Endothelial cell of umbilical vein (primary cell): ENCODE data around the gene SLAMF6. TPM values are rescaled to one million over a fixed set of nuclear protein-coding genes. Genes with fewer than 3 reads are reported as not detected.

ENCODE experiments used
- BruUV-seq: library from RNA; stranded (reverse); fragments of 400-500 nt; replicated peaks from 2 replicates; lab custom pipeline; 2021; lab: Mats Ljungman, UMichigan
- CTCF ChIA-PET: fragments of 300-600, 350-600 bp; sonication (Branson Sonifier 250); formaldehyde crosslinking; loops from one replicate; lab custom pipeline; 2021; ENCODE audit warnings: antibody characterized with exemption, inconsistent platforms; lab: Charles Lee
- POLR2A ChIA-PET: fragments of 300-600, 350-600 bp; sonication (Branson Sonifier 250); formaldehyde crosslinking; loops from one replicate; lab custom pipeline; 2021; ENCODE audit warnings: antibody characterized with exemption, inconsistent platforms; lab: Charles Lee
- DNase-seq: peaks from one replicate; pipeline ENCODE4 v3.0.0-alpha.2; 2011; ENCODE audit warnings: low read depth, low spot score
- FAIRE-seq: peaks from 2 replicates; lab custom pipeline; 2011; peaks lifted over from hg19 to GRCh38; lab: Jason Lieb, UNC
- H2AFZ ChIP-seq: 2 replicates; pipeline ENCODE4 v1.6.0; 2012; ENCODE audit warnings: low read depth, low read length, control low read depth, inconsistent platforms
- H3K27ac ChIP-seq: 2 replicates; pipeline ENCODE4 v1.5.1; 2011; ENCODE audit warnings: low read depth, mild to moderate bottlenecking, control low read depth, low read length, moderate library complexity; ENCODE audit not compliant: insufficient read depth
- H3K27me3 ChIP-seq, 2 experiments: 2 replicates each; pipeline versions ENCODE4 v1.6.0 to v1.6.1; 2011; ENCODE audit warnings: low read length in 2 of 2, mixed read lengths in 1 of 2; ENCODE audit not compliant: control insufficient read depth in 2 of 2, insufficient read depth in 2 of 2
- H3K36me3 ChIP-seq, 2 experiments: 2 replicates in 1 of 2; 3 replicates in 1 of 2; pipeline ENCODE4 v1.5.1; 2011; ENCODE audit warnings: low read length in 2 of 2, mild to moderate bottlenecking in 1 of 2, moderate library complexity in 1 of 2; ENCODE audit not compliant: control insufficient read depth in 2 of 2, insufficient read depth in 2 of 2; ENCODE audit errors: extremely low read depth in 1 of 2
- H3K4me1 ChIP-seq: 3 replicates; pipeline ENCODE4 v1.5.1; 2011; ENCODE audit warnings: mild to moderate bottlenecking, low read length; ENCODE audit not compliant: control insufficient read depth, insufficient read depth; ENCODE audit errors: extremely low read depth
- H3K4me2 ChIP-seq: 2 replicates; pipeline ENCODE4 v1.6.1; 2011; ENCODE audit warnings: low read length, control low read depth, mixed read lengths; ENCODE audit not compliant: insufficient read depth
- H3K4me3 ChIP-seq, 3 experiments: fragments of 200-600 bp in 1 of 3; sonication (generic), shearing (Covaris generic) in 1 of 3; replicated peaks in 1 of 3; 2 replicates each; pipeline ENCODE4 v1.5.1; 2011 to 2016; ENCODE audit warnings: control low read depth in 3 of 3, low read length in 3 of 3, mild to moderate bottlenecking in 2 of 3, inconsistent platforms in 1 of 3, low read depth in 1 of 3, moderate library complexity in 1 of 3; ENCODE audit not compliant: insufficient read depth in 1 of 3
- H3K79me2 ChIP-seq: 2 replicates; pipeline ENCODE4 v1.6.0; 2012; ENCODE audit warnings: low read length, inconsistent platforms; ENCODE audit not compliant: control insufficient read depth, insufficient read depth
- H3K9ac ChIP-seq: replicated peaks from 2 replicates; pipeline ENCODE3; 2011; ENCODE audit warnings: low read length, control low read depth; ENCODE audit not compliant: insufficient read depth; ENCODE audit errors: extremely low read depth
- H3K9me1 ChIP-seq: replicated peaks from 3 replicates; pipeline ENCODE4 v1.6.0; 2011; ENCODE audit warnings: mild to moderate bottlenecking, low read length; ENCODE audit not compliant: control insufficient read depth, insufficient read depth; ENCODE audit errors: extremely low read depth
- H3K9me3 ChIP-seq: replicated peaks from 2 replicates; pipeline ENCODE4 v1.5.1; 2012; ENCODE audit warnings: low read length, inconsistent platforms; ENCODE audit not compliant: control insufficient read depth, insufficient read depth
- H4K20me1 ChIP-seq: replicated peaks from 2 replicates; pipeline ENCODE3; 2011; ENCODE audit warnings: mild to moderate bottlenecking, low read length; ENCODE audit not compliant: control insufficient read depth, insufficient read depth; ENCODE audit errors: extremely low read depth
- CTCF ChIP-seq, 2 donors: IDR thresholded peaks; 1 replicate in 1 of 2; 2 replicates in 1 of 2; pipeline ENCODE4 v1.5.1; 2011; ENCODE audit warnings: low read length in 2 of 2, mild to moderate bottlenecking in 2 of 2, moderate library complexity in 2 of 2, control low read depth in 1 of 2, inconsistent platforms in 1 of 2, low read depth in 1 of 2; ENCODE audit not compliant: insufficient read depth in 1 of 2; ENCODE audit errors: extremely low read depth in 1 of 2
- EZH2 ChIP-seq: IDR thresholded peaks from 2 replicates; pipeline ENCODE4 v1.6.1; 2012; ENCODE audit warnings: borderline replicate concordance, low read depth, mild to moderate bottlenecking, moderate library complexity, low read length, inconsistent platforms; ENCODE audit not compliant: severe bottlenecking
- FOS ChIP-seq: IDR thresholded peaks from 2 replicates; pipeline ENCODE4 v1.6.1; 2011; ENCODE audit warnings: mild to moderate bottlenecking, low read length, moderate library complexity, borderline replicate concordance; ENCODE audit not compliant: insufficient read depth
- GATA2 ChIP-seq: IDR thresholded peaks from 2 replicates; pipeline ENCODE4 v1.7.0; 2011; ENCODE audit warnings: low read depth, mild to moderate bottlenecking, moderate library complexity, mixed read lengths, low read length; ENCODE audit not compliant: insufficient read length, insufficient read depth
- JUN ChIP-seq: IDR thresholded peaks from 2 replicates; pipeline ENCODE4 v1.6.1; 2011; ENCODE audit warnings: borderline replicate concordance, low read depth; ENCODE audit not compliant: insufficient read length, insufficient read depth
- MAX ChIP-seq: IDR thresholded peaks from 2 replicates; pipeline ENCODE4 v1.6.1; 2011; ENCODE audit not compliant: insufficient read depth, insufficient read length
- MYC ChIP-seq: IDR thresholded peaks from one replicate; pipeline ENCODE4 v1.6.1; 2011; ENCODE audit warnings: mild to moderate bottlenecking, low read depth, low read length
- POLR2A ChIP-seq: IDR thresholded peaks from 2 replicates; pipeline ENCODE4 v1.6.1; 2012; ENCODE audit warnings: low read depth, mild to moderate bottlenecking, control low read depth, low read length
- POLR2AphosphoS5 ChIP-seq: IDR thresholded peaks from 2 replicates; pipeline ENCODE4 v1.6.1; 2012; ENCODE audit warnings: low read depth, mild to moderate bottlenecking, control low read depth, low read length, moderate library complexity; ENCODE audit not compliant: insufficient read depth
- dilution Hi-C: fragments of 300-500 bp; cut with MboI; formaldehyde crosslinking; loops from one replicate; pipeline ENCODE4 v1.15.0; 2019; ENCODE audit warnings: low sequenced_read_pairs; ENCODE audit not compliant: extremely low pct_ligation_motif_present
- intact Hi-C: fragments of 100-400 bp; cut with micrococcal nuclease; formaldehyde crosslinking; loops from one replicate; pipeline ENCODE4 v1.10.0; 2022
- polyA plus RNA-seq, 4 experiments: library from polyadenylated mRNA; depleted of rRNA in 3 of 4; stranded (reverse) in 3 of 4; unstranded in 1 of 4; fragments of >200 nt; gene quantifications; 2 replicates each; pipeline versions ENCODE4 v1.2.1 to v1.2.3, GENCODE V29; 2011 to 2012; ENCODE audit warnings: missing spikeins in 1 of 4
- total RNA-seq: library from RNA; stranded (reverse); gene quantifications from 2 replicates; pipeline ENCODE4 v1.2.3, GENCODE V29; 2021

Gene SLAMF6
- total and polyA plus RNA-seq, 2 donors (not counting 3 experiments of a cell fraction or from before 2014, with no cell fraction given), result not detected

GRCh38 chr1:160460214-160460642 is 62.8 kb downstream of the SLAMF6 start:
- DNase-seq (no peak), FAIRE-seq (no peak)
- H3K4me1 ChIP-seq, result no peaks in the 10 kb centered on the region
- H3K36me3 ChIP-seq, result no peaks in the 10 kb centered on the region
- H3K79me2 ChIP-seq, result no peaks in the 10 kb centered on the region
- H3K4me2 ChIP-seq, result no peak overlapping the region
- no peaks in the 10 kb centered on the region for H3K9me3 ChIP-seq
- H2AFZ ChIP-seq, result no peak overlapping the region
- dilution Hi-C loops (no loop called here), intact Hi-C loops (no loop called here)
- no peak overlapping the region for H3K27ac ChIP-seq
- H3K4me3 ChIP-seq, result no peak overlapping the region
- POLR2A ChIA-PET, result no interaction called here
- no peak overlapping the region for H3K9ac ChIP-seq
- CTCF ChIA-PET, result no interaction called here
- H3K9me1 ChIP-seq, result no peaks in the 10 kb centered on the region
- H4K20me1 ChIP-seq, result no peaks in the 10 kb centered on the region
- H3K27me3 ChIP-seq, result peaks cover 0 to 7% of the 10 kb centered on the region in 2 experiments
- no TSS peak for BruUV-seq
- TF ChIP-seq JUN, result no peak

GRCh38 chr1:160459687-160460086 is 63.4 kb downstream of the SLAMF6 start:
- H3K9me3 ChIP-seq, result no peaks in the 10 kb centered on the region
- CTCF ChIA-PET, result no interaction called here
- no peaks in the 10 kb centered on the region for H4K20me1 ChIP-seq
- H3K27me3 ChIP-seq, result peaks cover 0 to 7% of the 10 kb centered on the region in 2 experiments
- H2AFZ ChIP-seq, result no peak overlapping the region
- intact Hi-C loops (no loop called here), dilution Hi-C loops (no loop called here)
- no peak overlapping the region for H3K4me2 ChIP-seq
- BruUV-seq, result no TSS peak
- DNase-seq, result no peak
- H3K9ac ChIP-seq, result no peak overlapping the region
- H3K4me3 ChIP-seq, result no peak overlapping the region
- no peaks in the 10 kb centered on the region for H3K79me2 ChIP-seq
- H3K4me1 ChIP-seq, result no peaks in the 10 kb centered on the region
- H3K27ac ChIP-seq, result no peak overlapping the region
- POLR2A ChIA-PET, result no interaction called here
- H3K36me3 ChIP-seq, result no peaks in the 10 kb centered on the region
- TF ChIP-seq POLR2A, result no peak
- TF ChIP-seq FOS, result no peak
- no peak for TF ChIP-seq JUN
- TF ChIP-seq GATA2, result no peak
- TF ChIP-seq EZH2, result no peak
- TF ChIP-seq CTCF (IDR thresholded peaks at IDR 0.05; ENCODE audit: extremely low read depth in 1 of 2, insufficient read depth in 1 of 2, low read depth in 1 of 2, low read length in 2 of 2), result no peak
- TF ChIP-seq MYC, result no peak
- TF ChIP-seq POLR2AphosphoS5, result no peak
- no peak for TF ChIP-seq MAX
- H3K9me1 ChIP-seq, result no peaks in the 10 kb centered on the region
- FAIRE-seq, result no peak
